HCT116 (cell line): Measurements from ENCODE around the gene SRI. TPM values are rescaled to one million over a fixed set of nuclear protein-coding genes. Genes with fewer than 3 reads are reported as not detected.

Experiments
- ATAC-seq: fragments of 200-7000 bp; cut with Tn5 transposase; 2 replicates; pipeline ENCODE4 v1.9.1; 2020; ENCODE audit warnings: mild to moderate bottlenecking, moderate library complexity
- BruUV-seq: library from RNA; stranded (reverse); fragments of 400-500 nt; replicated peaks from 2 replicates; lab custom pipeline; 2021; lab: Mats Ljungman, UMichigan
- CTCF ChIA-PET: fragments of 300-600 bp; sonication (Branson Sonifier 250); formaldehyde crosslinking; loops from one replicate; lab custom pipeline; 2021; ENCODE audit warnings: antibody characterized with exemption; lab: Charles Lee
- POLR2A ChIA-PET: fragments of 300-600, 350-600 bp; sonication (Branson Sonifier 250); formaldehyde crosslinking; loops from one replicate; lab custom pipeline; 2021; ENCODE audit warnings: antibody characterized with exemption; lab: Charles Lee
- RAD21 ChIA-PET, 2 experiments: fragments of 300-600 bp; sonication (Branson Sonifier 250); formaldehyde crosslinking; loops; one replicate each; lab custom pipeline; 2023; ENCODE audit warnings: low total read pairs in 2 of 2; ENCODE audit not compliant: uncharacterized antibody in 2 of 2, unreplicated experiment in 2 of 2, low non-redundant PET in 1 of 2; lab: Charles Lee
- DNase-seq: peaks from one replicate; pipeline ENCODE4 v3.0.0-alpha.2; 2010; ENCODE audit warnings: low read depth, low spot score
- H2AFZ ChIP-seq: fragments of 200-600 bp; shearing (Covaris generic), sonication (generic); 2 replicates; pipeline ENCODE4 v1.6.1; 2017; ENCODE audit warnings: low read depth, mixed run types, mixed read lengths, antibody characterized with exemption, low read length; ENCODE audit not compliant: poor library complexity, severe bottlenecking
- H3K27ac ChIP-seq: 2 replicates; pipeline ENCODE4 v1.5.1; 2012; ENCODE audit warnings: low read depth, low read length
- H3K27me3 ChIP-seq: fragments of 200-600 bp; sonication (generic); 2 replicates; pipeline ENCODE4 v1.6.1; 2016; ENCODE audit warnings: mixed run types, low read length, mixed read lengths; ENCODE audit not compliant: insufficient read depth
- H3K36me3 ChIP-seq, 2 experiments: fragments of 200-500 bp in 1 of 2; fragments of 200-600 bp in 1 of 2; sonication (Bioruptor generic) in 1 of 2; sonication (generic) in 1 of 2; 2 replicates each; pipeline versions ENCODE4 v1.5.1 to v1.6.1; 2014 to 2016; ENCODE audit warnings: low read length in 2 of 2, inconsistent platforms in 1 of 2, mixed read lengths in 1 of 2, mixed run types in 1 of 2; ENCODE audit not compliant: insufficient read depth in 2 of 2, control insufficient read depth in 1 of 2
- H3K4me1 ChIP-seq, 2 experiments: fragments of 200-600 bp in 1 of 2; sonication (generic) in 1 of 2; 2 replicates each; pipeline versions ENCODE4 v1.5.1 to v1.6.1; 2012 to 2017; ENCODE audit warnings: low read length in 2 of 2, inconsistent platforms in 1 of 2, mild to moderate bottlenecking in 1 of 2, mixed read lengths in 1 of 2, mixed run types in 1 of 2, moderate library complexity in 1 of 2; ENCODE audit not compliant: insufficient read depth in 2 of 2, control insufficient read depth in 1 of 2
- H3K4me2 ChIP-seq: fragments of 200-600 bp; sonication (generic); 2 replicates; pipeline ENCODE4 v1.6.1; 2017; ENCODE audit warnings: mixed run types, low read length, mixed read lengths
- H3K4me3 ChIP-seq, 2 experiments: fragments of 200-600 bp in 1 of 2; sonication (generic) in 1 of 2; replicated peaks in 1 of 2; 2 replicates each; pipeline ENCODE4 v1.5.1; 2011 to 2016; ENCODE audit warnings: low read length in 2 of 2, control low read depth in 1 of 2, low read depth in 1 of 2, mild to moderate bottlenecking in 1 of 2, mixed read lengths in 1 of 2, mixed run types in 1 of 2
- H3K79me2 ChIP-seq: fragments of 200-600 bp; sonication (generic); 2 replicates; pipeline ENCODE4 v1.6.1; 2017; ENCODE audit warnings: mild to moderate bottlenecking, mixed run types, low read length, moderate library complexity, mixed read lengths; ENCODE audit not compliant: insufficient read depth
- H3K9ac ChIP-seq: fragments of 200-600 bp; sonication (generic); 2 replicates; pipeline ENCODE4 v1.6.1; 2016; ENCODE audit warnings: low read length, mixed read lengths
- H3K9me2 ChIP-seq: fragments of 200-600 bp; sonication (generic), shearing (Covaris generic); 2 replicates; pipeline ENCODE4 v1.6.1; 2017; ENCODE audit warnings: mixed run types, mild to moderate bottlenecking, moderate library complexity; ENCODE audit not compliant: insufficient read depth
- H3K9me3 ChIP-seq, 2 experiments: fragments of 200-500 bp in 1 of 2; fragments of 200-600 bp in 1 of 2; sonication (Bioruptor generic) in 1 of 2; sonication (generic) in 1 of 2; 2 replicates each; pipeline ENCODE4 v1.6.1; 2014 to 2017; ENCODE audit warnings: low read length in 2 of 2, mixed read lengths in 2 of 2, inconsistent platforms in 1 of 2, low read depth in 1 of 2, mild to moderate bottlenecking in 1 of 2, mixed run types in 1 of 2, moderate library complexity in 1 of 2; ENCODE audit not compliant: control insufficient read depth in 1 of 2, insufficient read depth in 1 of 2
- H4K20me1 ChIP-seq: fragments of 200-600 bp; sonication (generic), shearing (Covaris generic); 2 replicates; pipeline ENCODE4 v1.6.1; 2017; ENCODE audit warnings: mixed run types, mild to moderate bottlenecking, moderate library complexity; ENCODE audit not compliant: insufficient read depth
- CBX3 ChIP-seq: IDR thresholded peaks from 2 replicates; pipeline ENCODE4 v1.6.1; 2012; ENCODE audit warnings: low read depth
- CTCF ChIP-seq, 3 experiments: fragments of 200-600 bp in 1 of 3; sonication (generic) in 1 of 3; IDR thresholded peaks in 2 of 3; conservative IDR thresholded peaks in 1 of 3; 2 replicates each; pipeline ENCODE4 v1.5.1; 2012 to 2017; ENCODE audit warnings: low read depth in 2 of 3, low read length in 2 of 3, antibody characterized with exemption in 1 of 3, borderline replicate concordance in 1 of 3, control low read depth in 1 of 3, mild to moderate bottlenecking in 1 of 3, mixed read lengths in 1 of 3, mixed run types in 1 of 3, moderate library complexity in 1 of 3; ENCODE audit not compliant: insufficient read depth in 1 of 3
- EGR1 ChIP-seq: IDR thresholded peaks from 2 replicates; pipeline ENCODE4 v1.6.1; 2012; ENCODE audit warnings: low read depth
- EZH2 ChIP-seq: fragments of 200-600 bp; sonication (generic); IDR thresholded peaks from 2 replicates; pipeline ENCODE4 v1.6.1; 2017; ENCODE audit warnings: antibody characterized with exemption, mixed run types
- JUND ChIP-seq: IDR thresholded peaks from 2 replicates; pipeline ENCODE4 v1.6.1; 2012
- RAD21 ChIP-seq: IDR thresholded peaks from 2 replicates; pipeline ENCODE4 v1.6.1; 2012; ENCODE audit warnings: low read depth, mild to moderate bottlenecking
- SIN3A ChIP-seq: IDR thresholded peaks from 2 replicates; pipeline ENCODE4 v1.6.1; 2012; ENCODE audit warnings: low read depth
- SP1 ChIP-seq: IDR thresholded peaks from 2 replicates; pipeline ENCODE4 v1.6.1; 2012; ENCODE audit warnings: low read depth
- YY1 ChIP-seq: IDR thresholded peaks from 2 replicates; pipeline ENCODE4 v1.6.1; 2011; ENCODE audit warnings: low read length, low read depth, moderate library complexity, mild to moderate bottlenecking; ENCODE audit not compliant: insufficient replicate concordance; ENCODE audit errors: extremely low read depth
- ZBTB33 ChIP-seq: IDR thresholded peaks from 2 replicates; pipeline ENCODE4 v1.6.1; 2011; ENCODE audit warnings: mild to moderate bottlenecking, low read length, moderate library complexity; ENCODE audit not compliant: insufficient replicate concordance; ENCODE audit errors: extremely low read depth
- intact Hi-C: fragments of 100-400 bp; cut with micrococcal nuclease; formaldehyde crosslinking; loops from 2 replicates; pipeline ENCODE4 v1.10.0; 2022
- total RNA-seq: library from RNA; stranded (reverse); gene quantifications from one replicate; pipeline ENCODE4 v1.2.1, GENCODE V29; 2021; ENCODE audit not compliant: unreplicated experiment

SRI gene
- total RNA-seq, 1 experiment from 2014 or later = 114 TPM

- CTCF ChIA-PET = no interaction called here
- no TSS peak for BruUV-seq
- TF ChIP-seq CTCF (IDR thresholded peaks at IDR 0.05 in 2 of 3, conservative IDR thresholded peaks at IDR 0.05 in 1 of 3; ENCODE audit: borderline replicate concordance in 1 of 3, insufficient read depth in 1 of 3, low read depth in 2 of 3, low read length in 2 of 3) (no peak), YY1 (no peak), RAD21 (no peak), CBX3 (no peak), EZH2 (no peak), EGR1 (no peak), ZBTB33 (no peak), SIN3A (no peak), SP1 (no peak), JUND (no peak)
- TF ChIP-seq, all 23 proteins: peak for 0
- Histone ChIP-seq H3K79me2 (peaks cover 24% of the 10 kb centered on the region), H3K36me3 (peaks cover 11 to 40% of the 10 kb centered on the region in 2 experiments), H2AFZ (no peak overlapping the region), H3K9me3 (no peaks in the 10 kb centered on the region), H3K9me2 (no peaks in the 10 kb centered on the region), H4K20me1 (no peaks in the 10 kb centered on the region), H3K9ac (no peak overlapping the region), H3K27me3 (no peaks in the 10 kb centered on the region), H3K4me2 (no peak overlapping the region), H3K27ac (no peak overlapping the region), H3K4me3 (no peak overlapping the region), H3K4me1 (no peaks in the 10 kb centered on the region)
- intact Hi-C loops = no loop called here
- ChIA-PET RAD21 (no interaction called here), POLR2A (no interaction called here)
- ATAC-seq (no peak), DNase-seq (no peak)
Observed at GRCh38 chr7:88212918-88213317, 6.9 kb downstream of the SRI start.
